ENCODE results near the gene SELP. TPM values are rescaled to one million over a fixed set of nuclear protein-coding genes. Genes with fewer than 3 reads are reported as not detected.

SELP gene
- total and polyA plus RNA-seq, 2 of the 13 experiments (the other 11 are each of a cell fraction or from before 2014, with no cell fraction given): 0.11 TPM; not detected in 1

GRCh38 chr1:169586395-169587255, 43.3 kb downstream of the SELP start, which contains the start of gene F5 (continued):
- no peak for TF ChIP-seq PTBP1 (IDR thresholded peaks at IDR 0.05; ENCODE audit: low read depth, low read length, poor library complexity, severe bottlenecking)
- no peak for TF ChIP-seq SIN3A (IDR thresholded peaks at IDR 0.05; ENCODE audit: borderline replicate concordance, low read depth, low read length)
- TF ChIP-seq NFKB2 (CRISPR knock-in tag; IDR thresholded peaks at IDR 0.05; ENCODE audit: borderline replicate concordance): peak; percentile 86; the same call in 1 of the 2 replicates
- TF ChIP-seq FOXM1 (CRISPR knock-in tag; IDR thresholded peaks at IDR 0.05): no peak
- TF ChIP-seq EEA1 (CRISPR knock-in tag; IDR thresholded peaks at IDR 0.05; ENCODE audit: borderline replicate concordance): 0 out of 2 replicates have a peak, but pooled peaks have one; percentile 25
- peak; percentile 55 for TF ChIP-seq STAG1 (CRISPR knock-in tag; IDR thresholded peaks at IDR 0.05)
- TF ChIP-seq, protein P1, sequence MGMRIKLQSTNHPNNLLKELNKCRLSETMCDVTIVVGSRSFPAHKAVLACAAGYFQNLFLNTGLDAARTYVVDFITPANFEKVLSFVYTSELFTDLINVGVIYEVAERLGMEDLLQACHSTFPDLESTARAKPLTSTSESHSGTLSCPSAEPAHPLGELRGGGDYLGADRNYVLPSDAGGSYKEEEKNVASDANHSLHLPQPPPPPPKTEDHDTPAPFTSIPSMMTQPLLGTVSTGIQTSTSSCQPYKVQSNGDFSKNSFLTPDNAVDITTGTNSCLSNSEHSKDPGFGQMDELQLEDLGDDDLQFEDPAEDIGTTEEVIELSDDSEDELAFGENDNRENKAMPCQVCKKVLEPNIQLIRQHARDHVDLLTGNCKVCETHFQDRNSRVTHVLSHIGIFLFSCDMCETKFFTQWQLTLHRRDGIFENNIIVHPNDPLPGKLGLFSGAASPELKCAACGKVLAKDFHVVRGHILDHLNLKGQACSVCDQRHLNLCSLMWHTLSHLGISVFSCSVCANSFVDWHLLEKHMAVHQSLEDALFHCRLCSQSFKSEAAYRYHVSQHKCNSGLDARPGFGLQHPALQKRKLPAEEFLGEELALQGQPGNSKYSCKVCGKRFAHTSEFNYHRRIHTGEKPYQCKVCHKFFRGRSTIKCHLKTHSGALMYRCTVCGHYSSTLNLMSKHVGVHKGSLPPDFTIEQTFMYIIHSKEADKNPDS (CRISPR knock-in tag; IDR thresholded peaks at IDR 0.05): no peak
- 0 out of 2 replicates have a peak, but pooled peaks have one; percentile 39 for TF ChIP-seq CSRNP2 (CRISPR knock-in tag; conservative IDR thresholded peaks at IDR 0.05; ENCODE audit: low read depth)
- no peak for TF ChIP-seq GMEB1 (CRISPR knock-in tag; IDR thresholded peaks at IDR 0.05; ENCODE audit: borderline replicate concordance)
- no peak for TF ChIP-seq ZZZ3 (CRISPR knock-in tag; IDR thresholded peaks at IDR 0.05; ENCODE audit: borderline replicate concordance)
- no peak for TF ChIP-seq SYNCRIP (IDR thresholded peaks at IDR 0.05; ENCODE audit: insufficient read depth, low read depth, low read length)
- peak; percentile 79 for TF ChIP-seq RCOR2 (CRISPR knock-in tag; IDR thresholded peaks at IDR 0.05)
- no peak for TF ChIP-seq ZBTB49 (CRISPR knock-in tag; IDR thresholded peaks at IDR 0.05; ENCODE audit: borderline replicate concordance)
- no peak; the same call in 1 of the 2 replicates for TF ChIP-seq NRL (CRISPR knock-in tag; IDR thresholded peaks at IDR 0.05; ENCODE audit: borderline replicate concordance)
- TF ChIP-seq TP53 (CRISPR knock-in tag; conservative IDR thresholded peaks at IDR 0.05): no peak; the same call in 1 of the 2 replicates
- TF ChIP-seq MBD4 (IDR thresholded peaks at IDR 0.05; ENCODE audit: borderline replicate concordance, low read length): no peak
- peak; percentile 88; the same call in 1 of the 2 replicates for TF ChIP-seq ZSCAN21 (CRISPR knock-in tag; IDR thresholded peaks at IDR 0.05; ENCODE audit: borderline replicate concordance)

Data from HepG2 (cell line).